Esophagus squamous epithelium (tissue), 5 donors: Measurements from ENCODE around the gene IL1RAPL1. TPM values are rescaled to one million over a fixed set of nuclear protein-coding genes. Genes with fewer than 3 reads are reported as not detected.

Source experiments
- DNase-seq: peaks from one replicate; lab custom pipeline; 2025; lab: John Stamatoyannopoulos, UW
- H3K27ac ChIP-seq, 4 donors: fragments of 200-600 bp; sonication (generic); one replicate each; pipeline ENCODE4 v1.5.1; 2016 to 2019; ENCODE audit warnings: mild to moderate bottlenecking in 1 of 4
- H3K27me3 ChIP-seq, 4 donors: fragments of 200-600 bp; sonication (generic); 1 replicate in 3 of 4; 2 replicates in 1 of 4; pipeline versions ENCODE4 v1.5.1 to v1.6.0; 2017 to 2021; ENCODE audit warnings: antibody characterized with exemption in 1 of 4
- H3K36me3 ChIP-seq, 3 donors: fragments of 200-600 bp; sonication (generic); one replicate each; pipeline ENCODE4 v1.5.1; 2016 to 2019
- H3K4me1 ChIP-seq, 3 donors: fragments of 200-600 bp; sonication (generic); one replicate each; pipeline ENCODE4 v1.5.1; 2017 to 2019
- H3K4me3 ChIP-seq, 4 donors: fragments of 200-600 bp; sonication (generic); 1 replicate in 3 of 4; 2 replicates in 1 of 4; pipeline ENCODE4 v1.5.1; 2016 to 2019; ENCODE audit warnings: mild to moderate bottlenecking in 2 of 4, moderate library complexity in 1 of 4
- H3K9me3 ChIP-seq, 3 donors: fragments of 200-600 bp; sonication (generic); one replicate each; pipeline ENCODE4 v1.5.1; 2016 to 2019
- CTCF ChIP-seq, 6 experiments: fragments of 450-650 bp in 4 of 6; fragments of 200-600 bp in 2 of 6; sonication (generic) in 2 of 6; IDR thresholded peaks; one replicate each; pipeline ENCODE4 v1.5.1; 2016 to 2019; ENCODE audit warnings: antibody characterized with exemption in 6 of 6, mild to moderate bottlenecking in 4 of 6, moderate library complexity in 4 of 6
- POLR2A ChIP-seq, 4 donors: fragments of 450-650 bp; IDR thresholded peaks; one replicate each; pipeline ENCODE4 v1.6.1; 2017; ENCODE audit warnings: antibody characterized with exemption in 4 of 4, mild to moderate bottlenecking in 4 of 4, moderate library complexity in 3 of 4
- WGBS, 2 donors: methylation state at CpG; one replicate each; pipeline ENCODE4 v1.1.5; 2018; 5-methylcytosine and 5-hydroxymethylcytosine counted together
- intact Hi-C: fragments of 100-400 bp; cut with DNase I; formaldehyde crosslinking; loops from one replicate; pipeline ENCODE4 v1.15.0; 2022
- total RNA-seq, 4 donors: library from RNA; depleted of rRNA; stranded (reverse); fragments of >200 nt; gene quantifications; one replicate each; pipeline ENCODE4 v1.1.0, GENCODE V29; 2016
- donor health status: DM: yes; HTN: yes; CAD: no.

The IL1RAPL1 gene
- total RNA-seq, 4 donors from 2014 or later: 0.09 to 0.19 (median 0.13) TPM; not detected in 1

DNA sequence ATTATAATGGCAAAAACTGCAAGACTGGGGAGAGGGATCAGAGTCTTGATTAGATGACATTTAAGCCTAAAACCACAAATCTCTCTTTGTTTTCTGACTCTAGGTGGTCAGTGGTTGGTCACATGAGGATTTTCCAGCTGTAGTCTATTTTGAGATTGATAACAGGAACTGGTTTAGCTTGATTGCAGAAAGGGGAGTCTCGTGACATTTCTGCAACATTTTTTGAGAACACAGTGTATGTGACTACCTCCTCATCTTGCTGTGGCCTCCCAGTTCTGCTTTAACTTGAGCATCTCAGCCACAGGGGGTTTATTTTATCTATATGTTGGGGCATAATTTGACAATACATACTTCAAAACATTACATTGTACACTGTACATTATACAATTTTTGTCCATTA lies 901.7 kb downstream of the IL1RAPL1 start:
- 11 to 67% methylated on average over 1 of the region's 1 CpG for WGBS, 2 donors
- Histone ChIP-seq H3K36me3 (no peaks in the 10 kb centered on the region), H3K27ac (no peak overlapping the region), H3K9me3 (no peaks in the 10 kb centered on the region), H3K27me3 (no peaks in the 10 kb centered on the region), H3K4me3 (no peak overlapping the region), H3K4me1 (no peaks in the 10 kb centered on the region)
- TF ChIP-seq CTCF (IDR thresholded peaks at IDR 0.05) (no peak), POLR2A (IDR thresholded peaks at IDR 0.05) (no peak)
- DNase-seq: no peak
- intact Hi-C loops: no loop called here

DNA sequence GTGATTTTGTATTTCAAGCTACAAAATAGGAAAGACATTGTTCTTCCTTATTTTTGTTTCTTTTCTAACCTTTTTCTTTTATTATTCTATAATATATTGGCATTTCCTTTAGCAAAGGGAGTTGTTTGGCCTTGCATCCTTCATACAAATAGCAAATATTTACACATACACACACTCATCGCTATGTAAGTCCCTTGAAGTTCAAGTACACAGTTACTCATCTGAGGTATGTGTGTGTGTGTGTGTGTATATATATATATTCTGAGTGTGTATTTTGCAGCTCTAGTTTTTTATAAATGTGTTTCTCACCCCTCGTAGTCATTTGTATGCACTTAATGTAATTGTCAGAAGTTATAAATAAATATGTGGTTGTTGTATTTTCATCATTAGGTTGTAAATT lies 903.4 kb downstream of the IL1RAPL1 start:
- intact Hi-C loops: no loop called here
- Histone ChIP-seq H3K4me1 (no peaks in the 10 kb centered on the region), H3K4me3 (no peak overlapping the region), H3K27ac (no peak overlapping the region), H3K27me3 (no peaks in the 10 kb centered on the region), H3K9me3 (no peaks in the 10 kb centered on the region), H3K36me3 (no peaks in the 10 kb centered on the region)
- no peak for DNase-seq
- TF ChIP-seq CTCF (IDR thresholded peaks at IDR 0.05) (no peak), POLR2A (IDR thresholded peaks at IDR 0.05) (no peak)
- 84 to 92% methylated on average over 2 of the region's 2 CpGs for WGBS, 2 donors

GRCh38 chrX:29491659-29492058 lies 904.4 kb downstream of the IL1RAPL1 start:
- Histone ChIP-seq H3K4me1 (no peaks in the 10 kb centered on the region), H3K4me3 (no peak overlapping the region), H3K27me3 (no peaks in the 10 kb centered on the region), H3K36me3 (no peaks in the 10 kb centered on the region), H3K9me3 (no peaks in the 10 kb centered on the region), H3K27ac (no peak overlapping the region)
- WGBS, 2 donors: 66 to 82% methylated on average over 3 of the region's 3 CpGs
- intact Hi-C loops: no loop called here
- TF ChIP-seq CTCF (IDR thresholded peaks at IDR 0.05) (no peak), POLR2A (IDR thresholded peaks at IDR 0.05) (no peak)
- no peak for DNase-seq

- no peaks in the 10 kb centered on the region for H3K27me3 ChIP-seq
- H3K27ac ChIP-seq: no peak overlapping the region
- H3K4me1 ChIP-seq: no peaks in the 10 kb centered on the region
- no peak overlapping the region for H3K4me3 ChIP-seq
- 42 to 49% methylated on average over 2 of the region's 2 CpGs for WGBS, 2 donors
- intact Hi-C loops: no loop called here
- TF ChIP-seq CTCF (IDR thresholded peaks at IDR 0.05) (no peak), POLR2A (IDR thresholded peaks at IDR 0.05) (no peak)
- H3K36me3 ChIP-seq: no peaks in the 10 kb centered on the region
- H3K9me3 ChIP-seq: no peaks in the 10 kb centered on the region
- no peak for DNase-seq
Measured at GRCh38 chrX:29496636-29497180, 909.5 kb downstream of the IL1RAPL1 start.

- Histone ChIP-seq H3K36me3 (no peaks in the 10 kb centered on the region), H3K27me3 (peaks cover 0 to 3% (median 0%) of the 10 kb centered on the region in 4 donors), H3K9me3 (no peaks in the 10 kb centered on the region), H3K27ac (no peak overlapping the region), H3K4me3 (no peak overlapping the region), H3K4me1 (no peaks in the 10 kb centered on the region)
- no peak for DNase-seq
- WGBS, 2 donors: 60% methylated on average over 1 of the region's 1 CpG; no CpG with 5 or more reads in 1 of the 2 donors
- intact Hi-C loops: no loop called here
- TF ChIP-seq POLR2A (IDR thresholded peaks at IDR 0.05) (no peak), CTCF (IDR thresholded peaks at IDR 0.05) (no peak)
Measured at GRCh38 chrX:29506729-29507128, 919.5 kb downstream of the IL1RAPL1 start.
